Heart left ventricle (tissue), 16 donors: ENCODE data around the gene PDZD7. TPM values are rescaled to one million over a fixed set of nuclear protein-coding genes. Genes with fewer than 3 reads are reported as not detected.

Experiments used
- ATAC-seq, 4 donors: fragments of 200-7000 bp; cut with Tn5 transposase; one replicate each; pipeline ENCODE4 v1.9.1; 2020 to 2022; ENCODE audit warnings: moderate library complexity in 4 of 4, mild to moderate bottlenecking in 3 of 4, moderate number of reproducible peaks in 1 of 4
- DNase-seq, 5 donors: peaks; one replicate each; pipeline ENCODE4 v3.0.0-alpha.2; 2020
- H3K27ac ChIP-seq, 12 donors: fragments of 200-600 bp; sonication (generic) in 4 of 12; one replicate each; pipeline versions ENCODE4 v1.5.0 to v1.8.0; 2016 to 2022; ENCODE audit warnings: mild to moderate bottlenecking in 2 of 12
- H3K27me3 ChIP-seq, 9 donors: fragments of 200-600 bp; sonication (generic) in 2 of 9; one replicate each; pipeline versions ENCODE4 v1.5.1 to v1.8.0; 2016 to 2022; ENCODE audit warnings: mild to moderate bottlenecking in 3 of 9
- H3K36me3 ChIP-seq, 9 donors: fragments of 200-600 bp; sonication (generic) in 2 of 9; one replicate each; pipeline versions ENCODE4 v1.5.0 to v1.8.0; 2018 to 2022; ENCODE audit warnings: mild to moderate bottlenecking in 2 of 9
- H3K4me1 ChIP-seq, 12 donors: fragments of 200-600 bp; sonication (generic) in 4 of 12; one replicate each; pipeline versions ENCODE4 v1.5.0 to v1.8.0; 2016 to 2022; ENCODE audit warnings: mild to moderate bottlenecking in 3 of 12
- H3K4me3 ChIP-seq, 12 donors: fragments of 200-600 bp; sonication (generic) in 4 of 12; one replicate each; pipeline versions ENCODE4 v1.5.0 to v1.8.0; 2017 to 2022; ENCODE audit warnings: mild to moderate bottlenecking in 9 of 12, moderate library complexity in 4 of 12
- H3K9me3 ChIP-seq, 12 donors: fragments of 200-600 bp; sonication (generic) in 4 of 12; one replicate each; pipeline versions ENCODE4 v1.5.0 to v1.8.0; 2016 to 2022; ENCODE audit warnings: mild to moderate bottlenecking in 1 of 12
- POLR2A ChIP-seq, 2 donors: fragments of 450-650 bp; IDR thresholded peaks; one replicate each; pipeline ENCODE4 v1.6.1; 2017; ENCODE audit warnings: antibody characterized with exemption in 2 of 2, mild to moderate bottlenecking in 2 of 2, moderate library complexity in 2 of 2
- WGBS, 4 donors: extraction: QIAGEN DNeasy Blood & Tissue Kit in 2 of 4; methylation state at CpG; one replicate each; pipeline versions ENCODE4 v1.1.5 to v1.1.7; 2013 to 2018; 5-methylcytosine and 5-hydroxymethylcytosine counted together
- intact Hi-C, 10 donors: fragments of 100-400 bp; cut with DNase I; formaldehyde crosslinking; loops; one replicate each; pipeline versions ENCODE4 v1.11.1 to v1.14.2; 2022
- polyA plus RNA-seq, 2 donors: library from polyadenylated mRNA; stranded (reverse); fragments of 200-250 nt; gene quantifications; one replicate each; pipeline ENCODE4 v1.2.3, GENCODE V29; 2013
- total RNA-seq, 9 donors: library from RNA; depleted of rRNA in 2 of 9; stranded (reverse); fragments of >200 nt in 2 of 9; fragmentation: NEBNext Ultra II Directional in 3 of 9; extraction: Animal tissue kit (Norgen Biotek cat#: 25700) in 3 of 9; gene quantifications; one replicate each; pipeline versions ENCODE4 v1.1.0 to v1.2.4, GENCODE V29; 2016 to 2023
- TF ChIP-seq, protein P1 (sequence below), 12 donors: fragments of 200-600 bp; sonication (generic) in 4 of 12; IDR thresholded peaks; one replicate each; pipeline versions ENCODE4 v1.5.0 to v1.8.0; 2018 to 2022; ENCODE audit warnings: antibody characterized with exemption in 12 of 12, mild to moderate bottlenecking in 5 of 12
- donor health status: ischemic (EF 13 %, LVEDD 7.1; RV severe dilation, severe dysfunction).
- donor health status: healthy with polysubstance abuse.
- donor health status: DM: no; HTN: yes; CAD: no.
- donor health status: DM: no; HTN: no; CAD: no.
- donor health status: ischemic (EF 25% LVEDD 6.9; RV normal size, moderate dysfunction).
- donor health status: ischemic (EF 25% LVEDD 5.7; RV mildly dilated, moderate dysfunction).
- donor health status: healthy.
- donor health status: DM: yes; HTN: yes; CAD: no.
- donor health status: ischemic (EF 35%, LVEDD 5.7; RV mildly dilated, moderate dysfunction).
- donor health status: nonischemic (EF 11% LVEDD 7.7; RV severe dilation, severe dysfunction).
- donor health status: DM: yes; HTN: yes; CAD: no.
- donor health status: PGD.
- donor health status: ischemic (EF 29% LVEDD 5.4; RV normal size, mild dysfunction).
- donor health status: nonischemic (EF 23%, LVEDD 6.1; RV moderate dilation, normal function).

The PDZD7 gene
- total and polyA plus RNA-seq, 11 donors: 0.09 to 0.97 (median 0.30) TPM; not detected in 1

DNA sequence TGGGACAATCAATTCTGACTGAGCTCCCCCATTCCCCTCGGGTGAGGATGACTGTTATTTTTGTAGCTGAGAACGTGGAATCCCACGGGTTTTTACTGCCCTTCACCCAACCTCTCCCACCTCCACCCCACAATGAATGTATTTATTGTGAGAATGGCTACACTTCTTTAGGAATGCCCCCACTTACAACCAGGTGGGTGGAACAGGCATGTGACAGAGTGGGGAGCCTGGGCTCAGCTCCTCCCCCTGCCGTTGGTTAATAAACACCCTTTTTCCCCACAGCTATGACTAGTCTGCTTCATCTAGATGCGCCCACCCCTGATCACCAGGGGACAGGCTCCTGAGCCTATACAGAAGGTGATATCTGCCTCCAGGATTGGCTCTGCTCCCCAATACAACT is 45.6 kb downstream of the PDZD7 start:
- H3K27me3 ChIP-seq: no peaks in the 10 kb centered on the region
- ATAC-seq (no peak), DNase-seq (no peak)
- intact Hi-C loops: loop anchor here in 2 of 10 donors (5.0 kb wide), 2 partner anchors 42 to 47 kb away; partner anchors contain the start of genes PDZD7 (in 1 of the 2) and SFXN3 (in 1 of the 2)
- 68 to 79% (median 72%) methylated on average over 5 of the region's 5 CpGs for WGBS, 4 donors
- H3K4me1 ChIP-seq: peaks cover 0 to 31% (median 23%) of the 10 kb centered on the region in 12 donors
- H3K9me3 ChIP-seq: no peaks in the 10 kb centered on the region
- no peak for TF ChIP-seq POLR2A (IDR thresholded peaks at IDR 0.05)
- TF ChIP-seq, protein P1, sequence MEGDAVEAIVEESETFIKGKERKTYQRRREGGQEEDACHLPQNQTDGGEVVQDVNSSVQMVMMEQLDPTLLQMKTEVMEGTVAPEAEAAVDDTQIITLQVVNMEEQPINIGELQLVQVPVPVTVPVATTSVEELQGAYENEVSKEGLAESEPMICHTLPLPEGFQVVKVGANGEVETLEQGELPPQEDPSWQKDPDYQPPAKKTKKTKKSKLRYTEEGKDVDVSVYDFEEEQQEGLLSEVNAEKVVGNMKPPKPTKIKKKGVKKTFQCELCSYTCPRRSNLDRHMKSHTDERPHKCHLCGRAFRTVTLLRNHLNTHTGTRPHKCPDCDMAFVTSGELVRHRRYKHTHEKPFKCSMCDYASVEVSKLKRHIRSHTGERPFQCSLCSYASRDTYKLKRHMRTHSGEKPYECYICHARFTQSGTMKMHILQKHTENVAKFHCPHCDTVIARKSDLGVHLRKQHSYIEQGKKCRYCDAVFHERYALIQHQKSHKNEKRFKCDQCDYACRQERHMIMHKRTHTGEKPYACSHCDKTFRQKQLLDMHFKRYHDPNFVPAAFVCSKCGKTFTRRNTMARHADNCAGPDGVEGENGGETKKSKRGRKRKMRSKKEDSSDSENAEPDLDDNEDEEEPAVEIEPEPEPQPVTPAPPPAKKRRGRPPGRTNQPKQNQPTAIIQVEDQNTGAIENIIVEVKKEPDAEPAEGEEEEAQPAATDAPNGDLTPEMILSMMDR (IDR thresholded peaks at IDR 0.05): no peak
- no peak overlapping the region for H3K4me3 ChIP-seq
- H3K27ac ChIP-seq: no peak overlapping the region
- peaks cover 0 to 64% (median 43%) of the 10 kb centered on the region in 9 donors for H3K36me3 ChIP-seq

DNA sequence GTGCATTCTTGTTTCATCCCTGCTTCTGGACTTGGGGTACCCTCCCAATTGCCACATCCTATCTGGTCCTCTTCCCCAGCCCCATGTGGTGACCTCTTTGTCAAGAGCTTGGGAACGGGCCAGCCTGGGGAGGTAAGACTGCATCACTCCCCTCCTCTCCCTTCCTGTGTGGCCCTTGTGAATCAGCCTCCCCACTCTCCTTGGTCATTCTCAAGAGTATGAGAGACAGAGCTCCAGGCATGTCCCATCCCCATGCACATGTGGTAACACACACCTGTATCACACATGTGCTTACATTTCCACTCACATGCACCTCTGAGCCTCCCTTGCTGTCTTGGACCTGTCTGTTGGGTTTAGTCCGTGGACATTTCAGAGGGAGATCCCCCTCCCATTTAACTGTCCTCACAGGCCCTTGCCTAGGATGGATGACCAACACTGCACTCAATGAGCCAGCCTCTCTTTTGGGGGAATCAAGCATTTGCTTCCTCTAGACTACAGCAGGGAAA is 46.2 kb downstream of the PDZD7 start:
- no peaks in the 10 kb centered on the region for H3K9me3 ChIP-seq
- H3K36me3 ChIP-seq: peaks cover 0 to 64% (median 43%) of the 10 kb centered on the region in 9 donors
- WGBS, 4 donors: 74 to 86% (median 79%) methylated on average over 2 of the region's 2 CpGs
- ATAC-seq (no peak), DNase-seq (no peak)
- H3K4me3 ChIP-seq: no peak overlapping the region
- no peak for TF ChIP-seq POLR2A (IDR thresholded peaks at IDR 0.05)
- TF ChIP-seq, protein P1 (IDR thresholded peaks at IDR 0.05): no peak
- no peaks in the 10 kb centered on the region for H3K27me3 ChIP-seq
- intact Hi-C loops: loop anchor here in 2 of 10 donors (5.0 kb wide), 2 partner anchors 43 to 48 kb away; partner anchors contain the start of genes PDZD7 (in 1 of the 2) and SFXN3 (in 1 of the 2)
- no peak overlapping the region for H3K27ac ChIP-seq
- H3K4me1 ChIP-seq: peaks cover 0 to 31% (median 23%) of the 10 kb centered on the region in 12 donors

DNA sequence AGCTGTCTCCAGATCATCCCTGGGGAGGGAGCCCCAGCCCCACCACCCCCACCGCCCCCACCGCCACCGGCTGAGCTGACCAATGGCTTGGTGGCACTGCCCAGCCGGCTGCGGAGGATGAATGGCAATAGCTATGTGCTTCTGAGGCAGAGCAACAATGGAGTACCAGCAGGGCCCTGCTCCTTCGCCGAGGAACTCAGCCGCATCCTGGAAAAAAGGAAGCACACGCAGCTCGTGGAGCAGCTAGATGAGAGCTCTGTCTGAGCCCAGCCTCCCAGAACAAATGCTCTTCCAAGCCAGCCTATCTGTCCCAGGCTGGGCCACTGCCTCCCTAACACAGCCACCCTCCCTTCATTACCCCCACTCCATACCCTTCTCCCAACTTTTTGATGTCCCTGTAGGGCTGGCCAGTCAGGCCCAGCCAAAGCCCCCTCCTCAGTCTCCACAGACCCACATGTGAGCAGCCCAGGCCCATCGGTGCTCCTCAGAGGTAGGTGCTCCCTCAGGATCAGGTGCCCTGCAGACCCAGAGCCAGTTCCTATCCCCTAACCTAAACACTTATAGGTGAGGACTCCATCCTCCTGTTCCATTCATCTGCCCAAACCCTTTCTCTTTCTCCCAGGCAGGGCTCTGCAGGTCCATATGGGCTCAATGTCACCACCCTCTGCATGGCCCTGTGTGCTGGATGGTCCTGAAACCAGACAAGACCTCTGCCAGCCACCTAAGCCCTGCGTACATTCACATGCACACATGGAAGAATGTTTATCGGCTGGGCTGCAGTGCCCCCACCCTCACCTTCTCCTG is 46.9 kb downstream of the PDZD7 start:
- DNase-seq: no peak
- Histone ChIP-seq H3K27me3 (no peaks in the 10 kb centered on the region), H3K4me3 (no peak overlapping the region), H3K4me1 (peaks cover 0 to 29% (median 21%) of the 10 kb centered on the region in 12 donors), H3K27ac (no peak overlapping the region), H3K9me3 (no peaks in the 10 kb centered on the region), H3K36me3 (peaks cover 0 to 63% (median 42%) of the 10 kb centered on the region in 9 donors)
- WGBS, 4 donors: 79 to 85% (median 80%) methylated on average over 8 to 13 of the region's 13 CpGs
- ATAC-seq: no peak
- TF ChIP-seq, protein P1 (IDR thresholded peaks at IDR 0.05): no peak
- TF ChIP-seq POLR2A (IDR thresholded peaks at IDR 0.05): no peak
- intact Hi-C loops: no loop called here
